Upper lobe of left lung (tissue), 6 donors: ENCODE results near the gene CALML6. TPM values are rescaled to one million over a fixed set of nuclear protein-coding genes. Genes with fewer than 3 reads are reported as not detected.
A peak's percentile ranks its signal among the peaks of the same experiment; 100 is the strongest.

ENCODE experiments used
- ATAC-seq, 2 donors: fragments of 200-7000 bp; cut with Tn5 transposase; one replicate each; pipeline ENCODE4 v1.9.1; 2022; ENCODE audit warnings: mild to moderate bottlenecking in 2 of 2, moderate library complexity in 2 of 2; ENCODE audit not compliant: low FRiP score in 2 of 2
- DNase-seq, 2 donors: peaks; one replicate each; pipeline ENCODE4 v3.0.0-alpha.2; 2019 to 2020
- H3K27ac ChIP-seq, 4 donors: fragments of 200-600 bp; sonication (generic); one replicate each; pipeline ENCODE4 v1.5.1; 2016 to 2019
- H3K27me3 ChIP-seq, 4 donors: fragments of 200-600 bp; sonication (generic); one replicate each; pipeline ENCODE4 v1.5.1; 2017 to 2019
- H3K36me3 ChIP-seq, 4 donors: fragments of 200-600 bp; sonication (generic); one replicate each; pipeline ENCODE4 v1.5.1; 2016 to 2019
- H3K4me1 ChIP-seq, 4 donors: fragments of 200-600 bp; sonication (generic); one replicate each; pipeline ENCODE4 v1.5.1; 2018 to 2019
- H3K4me3 ChIP-seq, 4 donors: fragments of 200-600 bp; sonication (generic); one replicate each; pipeline ENCODE4 v1.5.1; 2017 to 2019; ENCODE audit warnings: mild to moderate bottlenecking in 2 of 4, moderate library complexity in 1 of 4
- H3K9me3 ChIP-seq, 4 donors: fragments of 200-600 bp; sonication (generic); one replicate each; pipeline ENCODE4 v1.5.1; 2018 to 2019
- EP300 ChIP-seq, 4 donors: sonication (generic); formaldehyde crosslinking; IDR thresholded peaks; one replicate each; pipeline ENCODE4 v1.5.1; 2017; ENCODE audit warnings: antibody characterized with exemption in 4 of 4, control low read depth in 2 of 4
- POLR2A ChIP-seq, 4 donors: fragments of 450-650 bp; IDR thresholded peaks; one replicate each; pipeline ENCODE4 v1.5.1; 2016 to 2017; ENCODE audit warnings: antibody characterized with exemption in 4 of 4, mild to moderate bottlenecking in 2 of 4
- POLR2AphosphoS5 ChIP-seq, 2 donors: sonication (generic); formaldehyde crosslinking; IDR thresholded peaks; one replicate each; pipeline ENCODE4 v1.5.1; 2017; ENCODE audit warnings: antibody characterized with exemption in 2 of 2
- WGBS, 2 donors: methylation state at CpG; one replicate each; pipeline ENCODE4 v1.1.5; 2017 to 2018; 5-methylcytosine and 5-hydroxymethylcytosine counted together
- total RNA-seq, 6 donors: library from RNA; depleted of rRNA in 4 of 6; stranded (reverse); fragments of >200 nt in 4 of 6; gene quantifications; one replicate each; pipeline versions ENCODE4 v1.1.0 to v1.2.1, GENCODE V29; 2016 to 2021
- TF ChIP-seq, protein P1 (sequence below), 6 experiments: fragments of 450-650 bp in 4 of 6; fragments of 200-600 bp in 2 of 6; sonication (generic) in 2 of 6; IDR thresholded peaks; one replicate each; pipeline ENCODE4 v1.5.1; 2016 to 2019; ENCODE audit warnings: antibody characterized with exemption in 6 of 6
- donor health status: DM: no; HTN: no; CAD: no; lungs with moderate emphysema.
- donor health status: DM: no; HTN: yes; CAD: no; lungs with severe emphysema.

Gene CALML6
- total RNA-seq, 6 donors from 2014 or later, result 0.37 to 0.57 (median 0.39) TPM; not detected in 3

DNA sequence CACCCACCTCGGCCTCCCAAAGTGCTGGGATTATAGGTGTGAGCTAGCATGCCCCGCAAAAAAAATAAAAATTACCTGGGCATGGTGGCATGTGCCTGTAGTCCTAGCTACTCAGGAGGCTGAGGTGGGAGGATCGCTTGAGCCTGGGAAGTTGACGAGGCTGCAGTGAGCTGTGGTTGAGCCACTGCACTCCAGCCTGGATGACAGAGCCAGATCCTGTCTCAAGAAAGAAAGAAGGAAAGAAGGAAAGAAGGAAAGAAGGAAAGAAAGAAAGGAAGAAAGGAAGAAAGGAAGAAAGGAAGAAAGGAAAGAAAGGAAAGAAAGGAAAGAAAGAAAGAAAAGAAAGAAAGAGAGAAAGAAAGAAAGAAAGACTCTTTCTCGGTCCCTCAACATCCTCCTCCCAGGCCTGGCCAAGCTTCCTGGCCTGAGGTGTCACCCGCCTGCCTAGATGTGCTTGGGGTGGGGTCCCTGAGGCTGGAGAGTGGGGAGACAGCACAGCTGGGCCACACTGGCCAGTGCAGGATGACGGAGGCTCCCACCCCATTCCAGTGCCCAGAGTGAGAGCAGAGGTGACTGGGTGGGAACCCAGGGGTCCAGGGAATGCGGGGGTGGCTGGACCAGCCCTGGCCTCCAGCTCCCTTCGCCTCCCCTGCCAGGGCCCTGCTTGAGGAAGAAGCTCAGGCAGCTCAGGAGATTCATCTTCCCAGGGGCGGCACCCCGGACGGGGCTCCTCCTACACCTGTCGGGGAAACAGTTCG is 14.0 kb upstream of the CALML6 start:
- 73 to 81% methylated on average over 7 to 11 of the region's 14 CpGs for WGBS, 2 donors
- no peak for ATAC-seq
- DNase-seq, result no peak

GRCh38 chr1:1901641-1902294 is 13.3 kb upstream of the CALML6 start:
- Histone ChIP-seq H3K9me3 (no peaks in the 10 kb centered on the region), H3K4me3 (no peak overlapping the region), H3K27me3 (no peaks in the 10 kb centered on the region), H3K4me1 (peaks cover 0 to 8% (median 4%) of the 10 kb centered on the region in 4 donors), H3K36me3 (no peaks in the 10 kb centered on the region), H3K27ac (no peak overlapping the region)
- WGBS, 2 donors, result 79 to 90% methylated on average over 3 to 13 of the region's 13 CpGs
- TF ChIP-seq, protein P1, sequence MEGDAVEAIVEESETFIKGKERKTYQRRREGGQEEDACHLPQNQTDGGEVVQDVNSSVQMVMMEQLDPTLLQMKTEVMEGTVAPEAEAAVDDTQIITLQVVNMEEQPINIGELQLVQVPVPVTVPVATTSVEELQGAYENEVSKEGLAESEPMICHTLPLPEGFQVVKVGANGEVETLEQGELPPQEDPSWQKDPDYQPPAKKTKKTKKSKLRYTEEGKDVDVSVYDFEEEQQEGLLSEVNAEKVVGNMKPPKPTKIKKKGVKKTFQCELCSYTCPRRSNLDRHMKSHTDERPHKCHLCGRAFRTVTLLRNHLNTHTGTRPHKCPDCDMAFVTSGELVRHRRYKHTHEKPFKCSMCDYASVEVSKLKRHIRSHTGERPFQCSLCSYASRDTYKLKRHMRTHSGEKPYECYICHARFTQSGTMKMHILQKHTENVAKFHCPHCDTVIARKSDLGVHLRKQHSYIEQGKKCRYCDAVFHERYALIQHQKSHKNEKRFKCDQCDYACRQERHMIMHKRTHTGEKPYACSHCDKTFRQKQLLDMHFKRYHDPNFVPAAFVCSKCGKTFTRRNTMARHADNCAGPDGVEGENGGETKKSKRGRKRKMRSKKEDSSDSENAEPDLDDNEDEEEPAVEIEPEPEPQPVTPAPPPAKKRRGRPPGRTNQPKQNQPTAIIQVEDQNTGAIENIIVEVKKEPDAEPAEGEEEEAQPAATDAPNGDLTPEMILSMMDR (IDR thresholded peaks at IDR 0.05), result no peak
- TF ChIP-seq EP300 (IDR thresholded peaks at IDR 0.05) (no peak), POLR2A (IDR thresholded peaks at IDR 0.05) (no peak), POLR2AphosphoS5 (IDR thresholded peaks at IDR 0.05) (no peak)
- ATAC-seq (no peak), DNase-seq (peak in 1 of 2 donors; percentile 44)

More for the DNA sequence above, 14.0 kb upstream of the CALML6 start:
- Histone ChIP-seq H3K27me3 (no peaks in the 10 kb centered on the region), H3K4me1 (peaks cover 0 to 3% (median 2%) of the 10 kb centered on the region in 4 donors), H3K36me3 (no peaks in the 10 kb centered on the region), H3K27ac (no peak overlapping the region), H3K4me3 (no peak overlapping the region), H3K9me3 (no peaks in the 10 kb centered on the region)
- TF ChIP-seq POLR2AphosphoS5 (IDR thresholded peaks at IDR 0.05) (no peak), POLR2A (IDR thresholded peaks at IDR 0.05) (no peak), EP300 (IDR thresholded peaks at IDR 0.05) (no peak)
- TF ChIP-seq, protein P1 (IDR thresholded peaks at IDR 0.05), result no peak

GRCh38 chr1:1903224-1903623 is 11.8 kb upstream of the CALML6 start:
- TF ChIP-seq EP300 (IDR thresholded peaks at IDR 0.05), result no peak
- TF ChIP-seq POLR2AphosphoS5 (IDR thresholded peaks at IDR 0.05), result no peak
- TF ChIP-seq, protein P1 (IDR thresholded peaks at IDR 0.05), result no peak
- TF ChIP-seq POLR2A (IDR thresholded peaks at IDR 0.05), result no peak
- WGBS, 2 donors, result 97% methylated on average over 12 of the region's 12 CpGs
- Histone ChIP-seq H3K27ac (no peak overlapping the region), H3K4me3 (no peak overlapping the region), H3K4me1 (peaks cover 3 to 14% (median 8%) of the 10 kb centered on the region in 4 donors), H3K36me3 (no peaks in the 10 kb centered on the region), H3K9me3 (no peaks in the 10 kb centered on the region), H3K27me3 (no peaks in the 10 kb centered on the region)
- ATAC-seq, result no peak
- DNase-seq, result no peak

DNA sequence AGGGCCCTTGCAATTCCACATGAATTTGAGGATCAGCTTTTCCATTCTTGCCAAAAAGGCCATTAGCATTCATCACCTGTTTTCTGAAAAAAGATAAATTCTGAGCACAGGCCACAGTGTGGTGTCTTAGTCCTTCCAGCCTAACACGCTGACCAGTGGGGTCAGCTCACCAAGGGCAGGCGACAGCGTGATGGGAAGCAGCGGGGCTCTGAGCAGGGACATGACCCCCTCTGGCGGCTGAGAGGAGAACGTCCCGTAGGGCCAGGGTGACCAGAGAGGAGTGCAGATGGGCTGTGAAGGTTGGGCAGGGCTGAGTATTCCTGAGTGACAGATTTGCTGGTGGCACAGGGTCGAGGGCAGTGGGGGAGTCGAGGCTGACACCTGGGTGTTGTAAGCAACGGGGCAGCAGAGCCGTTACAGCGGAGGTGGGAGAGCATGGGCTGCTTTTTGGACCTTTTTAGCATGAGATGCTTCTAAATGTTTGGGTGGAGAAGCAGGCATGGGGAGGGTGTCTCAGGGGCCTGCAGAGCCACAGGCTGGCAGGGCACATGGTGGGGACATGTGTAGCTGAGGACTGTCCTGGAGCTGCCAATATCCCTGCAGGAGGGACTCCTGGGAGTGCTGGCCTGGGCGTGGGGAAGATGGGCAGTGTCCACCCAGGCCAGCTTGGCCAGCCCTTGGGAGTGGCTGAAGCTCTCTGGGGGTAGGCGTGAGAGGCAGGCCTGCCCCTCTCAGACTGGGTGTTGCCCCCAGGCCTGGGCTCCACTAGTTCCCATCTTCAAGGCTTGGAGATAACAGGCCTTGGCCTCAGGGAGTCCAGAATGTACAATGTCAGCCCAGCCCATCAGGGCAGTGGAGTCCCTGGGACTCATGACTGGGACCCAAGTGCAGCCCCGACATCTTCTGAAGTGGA is 8.6 kb upstream of the CALML6 start:
- ATAC-seq (peak; percentile 82 to 88), DNase-seq (peak; percentile 56 to 90)
- H3K27me3 ChIP-seq, result no peaks in the 10 kb centered on the region
- no peak overlapping the region for H3K27ac ChIP-seq
- TF ChIP-seq EP300 (IDR thresholded peaks at IDR 0.05) (no peak), POLR2A (IDR thresholded peaks at IDR 0.05) (no peak), POLR2AphosphoS5 (IDR thresholded peaks at IDR 0.05) (peak; percentile 45 to 55)
- TF ChIP-seq, protein P1 (IDR thresholded peaks at IDR 0.05), result peak; percentile 90 to 97 (median 93)
- no peaks in the 10 kb centered on the region for H3K9me3 ChIP-seq
- no peak overlapping the region for H3K4me3 ChIP-seq
- WGBS, 2 donors, result 17 to 18% methylated on average over 12 to 14 of the region's 15 CpGs
- H3K4me1 ChIP-seq, result peaks cover 10 to 26% (median 15%) of the 10 kb centered on the region in 4 donors
- no peaks in the 10 kb centered on the region for H3K36me3 ChIP-seq
